Measurements from ENCODE around the gene CNOT8. TPM values are rescaled to one million over a fixed set of nuclear protein-coding genes. Genes with fewer than 3 reads are reported as not detected.

Gene CNOT8
- total and polyA plus RNA-seq, 4 donors = 53.9 to 87.0 (median 68.7) TPM

DNA sequence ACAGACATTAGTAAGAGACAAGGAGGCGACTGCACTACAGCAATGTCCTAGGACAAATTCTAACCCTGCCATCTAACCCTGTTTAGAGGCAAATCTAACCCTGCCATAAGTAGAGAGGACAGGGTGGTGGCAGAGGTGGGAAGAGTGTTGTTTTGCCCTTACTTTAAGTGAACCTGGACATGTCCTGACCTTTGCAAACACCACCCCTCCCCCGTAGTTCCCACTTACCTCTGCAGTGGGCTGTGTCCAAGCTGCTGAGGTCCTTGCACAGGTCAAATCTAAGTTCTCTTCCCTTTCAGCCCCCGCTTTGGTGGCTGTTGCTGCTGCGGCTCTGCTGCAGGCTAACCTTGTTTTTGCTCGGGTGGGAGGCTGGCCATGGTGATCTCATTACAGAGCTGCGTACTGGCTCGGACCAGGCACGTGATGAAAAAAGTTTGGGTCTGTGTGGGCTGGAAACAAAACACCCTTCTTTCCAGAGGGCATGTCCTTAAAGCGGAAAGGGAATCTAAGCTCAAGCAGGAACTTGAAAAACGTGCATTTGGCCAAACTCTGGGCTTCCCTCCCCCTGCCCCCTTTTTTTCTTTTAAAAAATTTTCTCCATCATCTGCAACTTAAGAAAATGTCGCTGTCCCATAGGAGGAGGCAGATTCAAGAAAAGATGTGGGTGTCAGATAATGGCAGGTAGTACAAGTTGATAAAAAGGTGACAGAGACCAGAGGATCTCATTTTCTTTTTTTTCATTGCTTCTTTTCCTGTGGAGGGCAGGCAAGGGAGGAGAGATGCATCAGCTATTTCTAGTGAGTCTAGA, 8.0 kb upstream of the CNOT8 start, which contains the start of gene FAXDC2:
Gene FAXDC2, minus strand, starts transcription at position 349 of the 808 bp plus-strand sequence. CDS start 12,425 bp downstream, outside the sequence.
- whole genome bisulfite sequencing, 2 donors = 5 to 7% methylated on average over 11 of the region's 11 CpGs
- TF ChIP-seq CTCF (IDR thresholded peaks at IDR 0.05; ENCODE audit: control extremely low read depth, extremely low read depth) = no peak
- ATAC-seq (ENCODE audit: insufficient read depth, low FRiP score) (peak; percentile 86), DNase-seq (peak; percentile 89 to 98 (median 95))
- Histone ChIP-seq H3K4me3 (peak within 1 kb of the TSS; percentile 59), H3K9ac (ENCODE audit: insufficient read depth in 1 of 2, low read length in 2 of 2) (peak within 1 kb of the TSS; percentile 51 to 91), H3K9me3 (ENCODE audit: control insufficient read depth in 4 of 4, insufficient read depth in 3 of 4, low read length in 3 of 4) (no peaks in the 10 kb centered on the region), H3K27me3 (ENCODE audit: control insufficient read depth in 3 of 3, insufficient read depth in 3 of 3, low read length in 2 of 3) (no peaks in the 10 kb centered on the region), H3K36me3 (ENCODE audit: control insufficient read depth in 4 of 4, insufficient read depth in 4 of 4, low read length in 4 of 4) (peaks cover 0 to 2% (median 0%) of the 10 kb centered on the region in 4 donors), H3K27ac (ENCODE audit: low read depth in 1 of 2, low read length in 1 of 2) (peak within 1 kb of the TSS; percentile 85 to 89), H3K4me1 (ENCODE audit: control insufficient read depth in 5 of 5, insufficient read depth in 5 of 5, low read length in 5 of 5) (peaks cover 7 to 20% (median 13%) of the 10 kb centered on the region in 5 donors)

GRCh38 chr5:154851351-154851750, 7.1 kb upstream of the CNOT8 start:
- no peaks in the 10 kb centered on the region for H3K27me3 ChIP-seq (ENCODE audit: control insufficient read depth in 3 of 3, insufficient read depth in 3 of 3, low read length in 2 of 3)
- peak overlapping the region in 1 of 2 donors; percentile 39 for H3K27ac ChIP-seq (ENCODE audit: low read depth in 1 of 2, low read length in 1 of 2)
- H3K36me3 ChIP-seq (ENCODE audit: control insufficient read depth in 4 of 4, insufficient read depth in 4 of 4, low read length in 4 of 4) = peaks cover 0 to 2% (median 0%) of the 10 kb centered on the region in 4 donors
- DNase-seq = no peak
- H3K4me3 ChIP-seq = no peak overlapping the region
- H3K9ac ChIP-seq (ENCODE audit: insufficient read depth in 1 of 2, low read length in 2 of 2) = no peak overlapping the region
- TF ChIP-seq CTCF (IDR thresholded peaks at IDR 0.05; ENCODE audit: control extremely low read depth, extremely low read depth) = no peak
- ATAC-seq (ENCODE audit: insufficient read depth, low FRiP score) = no peak
- no peaks in the 10 kb centered on the region for H3K9me3 ChIP-seq (ENCODE audit: control insufficient read depth in 4 of 4, insufficient read depth in 3 of 4, low read length in 3 of 4)
- WGBS, 2 donors = 76 to 83% methylated on average over 3 of the region's 3 CpGs
- H3K4me1 ChIP-seq (ENCODE audit: control insufficient read depth in 5 of 5, insufficient read depth in 5 of 5, low read length in 5 of 5) = peaks cover 7 to 20% (median 13%) of the 10 kb centered on the region in 5 donors

- Histone ChIP-seq H3K36me3 (ENCODE audit: control insufficient read depth in 4 of 4, insufficient read depth in 4 of 4, low read length in 4 of 4) (no peaks in the 10 kb centered on the region), H3K4me3 (peak overlapping the region; percentile 74), H3K9ac (ENCODE audit: insufficient read depth in 1 of 2, low read length in 2 of 2) (peak overlapping the region; percentile 79 to 91), H3K4me1 (ENCODE audit: control insufficient read depth in 5 of 5, insufficient read depth in 5 of 5, low read length in 5 of 5) (peaks cover 0 to 31% (median 8%) of the 10 kb centered on the region in 5 donors), H3K27me3 (ENCODE audit: control insufficient read depth in 3 of 3, insufficient read depth in 3 of 3, low read length in 2 of 3) (no peaks in the 10 kb centered on the region), H3K27ac (ENCODE audit: low read depth in 1 of 2, low read length in 1 of 2) (peak overlapping the region; percentile 99 to 100), H3K9me3 (ENCODE audit: control insufficient read depth in 4 of 4, insufficient read depth in 3 of 4, low read length in 3 of 4) (no peaks in the 10 kb centered on the region)
- WGBS, 2 donors = 0% methylated on average over 56 to 58 of the region's 59 CpGs
- TF ChIP-seq CTCF (IDR thresholded peaks at IDR 0.05; ENCODE audit: control extremely low read depth, extremely low read depth) = no peak
- ATAC-seq (ENCODE audit: insufficient read depth, low FRiP score) = peak; percentile 82
- peak; percentile 98 to 99 (median 99) for DNase-seq
Measured at GRCh38 chr5:154857530-154858296, 714 bp upstream of the CNOT8 start.

All from lung (tissue), 12 donors.